22Rv1 (cell line): ENCODE results near the gene SHLD1.

Experiments used
- H3K27ac ChIP-seq: fragments of 450-650 bp; 2 replicates; pipeline ENCODE4 v1.5.1; 2017
- CTCF ChIP-seq: fragments of 450-650 bp; IDR thresholded peaks from 2 replicates; pipeline ENCODE4 v1.5.1; 2017; ENCODE audit warnings: mild to moderate bottlenecking
- ZFX ChIP-seq: fragments of 450-650 bp; IDR thresholded peaks from 2 replicates; pipeline ENCODE4 v1.6.1; 2017; ENCODE audit warnings: antibody characterized with exemption, borderline replicate concordance

SHLD1 gene

GRCh38 chr20:5900908-5901307 lies 150.7 kb downstream of the SHLD1 start:
- TF ChIP-seq ZFX, result no peak
- no peak for TF ChIP-seq CTCF
- H3K27ac ChIP-seq, result no peak overlapping the region

GRCh38 chr20:5908981-5909380 lies 158.8 kb downstream of the SHLD1 start:
- no peak overlapping the region for H3K27ac ChIP-seq
- TF ChIP-seq ZFX (no peak), CTCF (no peak)

GRCh38 chr20:5910186-5910585 lies 160.0 kb downstream of the SHLD1 start:
- no peak overlapping the region for H3K27ac ChIP-seq
- no peak for TF ChIP-seq CTCF
- TF ChIP-seq ZFX, result no peak

GRCh38 chr20:5913166-5913565 lies 163.0 kb downstream of the SHLD1 start:
- TF ChIP-seq CTCF (no peak), ZFX (no peak)
- no peak overlapping the region for H3K27ac ChIP-seq
